ENCODE results near the gene HLA-DRB1. TPM values are rescaled to one million over a fixed set of nuclear protein-coding genes. Genes with fewer than 3 reads are reported as not detected.
A peak's percentile ranks its signal among the peaks of the same experiment; 100 is the strongest.

Gene HLA-DRB1
- total RNA-seq, 2 donors from 2014 or later: 50.0 to 80.3 TPM

DNA sequence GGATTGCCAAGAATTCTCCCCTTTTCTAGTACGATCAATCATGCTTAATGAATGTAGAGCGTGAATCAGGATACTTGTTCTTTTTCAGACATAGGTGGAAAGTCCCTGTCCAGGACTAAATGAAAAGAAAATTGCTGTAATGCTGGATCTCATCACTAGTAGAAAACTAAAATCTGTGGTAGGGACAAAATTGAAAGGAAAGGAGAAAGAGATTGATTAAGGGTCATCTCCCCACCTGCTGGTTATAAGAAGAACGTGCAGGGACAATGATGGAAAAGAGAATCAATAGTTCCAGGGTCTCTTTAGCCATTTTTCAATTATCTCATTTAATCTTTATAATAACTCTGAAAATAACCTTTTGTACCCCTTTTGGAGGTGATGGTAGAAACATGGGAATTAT, 18.7 kb upstream of the HLA-DRB1 start:
- Histone ChIP-seq H3K36me3 (no peaks in the 10 kb centered on the region), H3K27me3 (replicated peaks; ENCODE audit: insufficient read depth) (no peaks in the 10 kb centered on the region), H3K4me1 (ENCODE audit: control insufficient read depth in 1 of 2, low read depth in 2 of 2) (no peaks in the 10 kb centered on the region), H3K9me3 (no peaks in the 10 kb centered on the region), H3K27ac (no peak overlapping the region), H3K4me3 (no peak overlapping the region)
- no peak for DNase-seq (ENCODE audit: low spot score)
- TF ChIP-seq, protein P1, sequence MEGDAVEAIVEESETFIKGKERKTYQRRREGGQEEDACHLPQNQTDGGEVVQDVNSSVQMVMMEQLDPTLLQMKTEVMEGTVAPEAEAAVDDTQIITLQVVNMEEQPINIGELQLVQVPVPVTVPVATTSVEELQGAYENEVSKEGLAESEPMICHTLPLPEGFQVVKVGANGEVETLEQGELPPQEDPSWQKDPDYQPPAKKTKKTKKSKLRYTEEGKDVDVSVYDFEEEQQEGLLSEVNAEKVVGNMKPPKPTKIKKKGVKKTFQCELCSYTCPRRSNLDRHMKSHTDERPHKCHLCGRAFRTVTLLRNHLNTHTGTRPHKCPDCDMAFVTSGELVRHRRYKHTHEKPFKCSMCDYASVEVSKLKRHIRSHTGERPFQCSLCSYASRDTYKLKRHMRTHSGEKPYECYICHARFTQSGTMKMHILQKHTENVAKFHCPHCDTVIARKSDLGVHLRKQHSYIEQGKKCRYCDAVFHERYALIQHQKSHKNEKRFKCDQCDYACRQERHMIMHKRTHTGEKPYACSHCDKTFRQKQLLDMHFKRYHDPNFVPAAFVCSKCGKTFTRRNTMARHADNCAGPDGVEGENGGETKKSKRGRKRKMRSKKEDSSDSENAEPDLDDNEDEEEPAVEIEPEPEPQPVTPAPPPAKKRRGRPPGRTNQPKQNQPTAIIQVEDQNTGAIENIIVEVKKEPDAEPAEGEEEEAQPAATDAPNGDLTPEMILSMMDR (IDR thresholded peaks at IDR 0.05): no peak
- ATAC-seq (ENCODE audit: insufficient number of reproducible peaks, low FRiP score, low read depth): no peak

- no peaks in the 10 kb centered on the region for H3K9me3 ChIP-seq
- no peak for ATAC-seq (ENCODE audit: insufficient number of reproducible peaks, low FRiP score, low read depth)
- no peak overlapping the region for H3K27ac ChIP-seq
- TF ChIP-seq, protein P1 (IDR thresholded peaks at IDR 0.05): no peak
- no peak overlapping the region for H3K4me3 ChIP-seq
- no peaks in the 10 kb centered on the region for H3K4me1 ChIP-seq (ENCODE audit: control insufficient read depth in 1 of 2, low read depth in 2 of 2)
- DNase-seq (ENCODE audit: low spot score): no peak
- H3K27me3 ChIP-seq (replicated peaks; ENCODE audit: insufficient read depth): no peaks in the 10 kb centered on the region
- H3K36me3 ChIP-seq: no peaks in the 10 kb centered on the region
These were observed 18.3 kb upstream of the HLA-DRB1 start for GRCh38 chr6:32607988-32608298.

DNA sequence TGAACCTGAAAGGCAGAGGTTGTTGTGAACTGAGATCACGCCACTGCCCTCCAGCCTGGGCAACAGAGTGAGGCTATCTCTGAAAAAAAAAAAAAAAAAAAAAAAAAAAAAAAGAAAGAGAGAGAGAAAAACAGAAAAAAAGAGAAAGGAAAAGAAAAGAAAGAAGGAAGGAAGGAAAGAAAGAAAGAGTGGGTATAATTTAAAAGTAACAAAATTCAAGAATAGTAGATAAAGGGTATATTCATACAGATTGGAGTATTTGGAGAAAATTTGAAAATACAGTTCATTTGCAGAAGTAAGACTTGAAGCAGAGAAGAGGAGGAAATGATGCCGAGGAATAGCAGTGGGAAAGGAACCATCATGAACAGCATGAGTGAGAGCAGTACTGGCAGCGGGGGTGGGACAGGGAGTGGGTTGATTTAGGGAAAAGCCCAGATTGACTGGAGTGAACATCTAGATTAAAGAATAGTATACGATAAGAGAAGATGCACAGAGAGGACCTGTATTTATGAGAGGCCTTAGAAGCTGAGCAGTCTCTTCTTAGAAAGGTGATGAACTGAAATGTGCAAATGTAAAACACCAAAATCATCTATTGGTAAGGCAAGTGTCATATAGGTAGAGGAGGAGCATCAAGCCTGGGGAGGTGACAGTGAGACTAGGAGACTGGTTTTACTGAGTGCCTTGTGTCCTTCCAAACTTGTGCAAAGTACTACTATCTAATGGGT, 17.8 kb upstream of the HLA-DRB1 start:
- ATAC-seq (ENCODE audit: insufficient number of reproducible peaks, low FRiP score, low read depth): no peak
- Histone ChIP-seq H3K4me3 (no peak overlapping the region), H3K4me1 (ENCODE audit: control insufficient read depth in 1 of 2, low read depth in 2 of 2) (no peaks in the 10 kb centered on the region), H3K27ac (no peak overlapping the region), H3K27me3 (replicated peaks; ENCODE audit: insufficient read depth) (no peaks in the 10 kb centered on the region), H3K9me3 (no peaks in the 10 kb centered on the region), H3K36me3 (no peaks in the 10 kb centered on the region)
- TF ChIP-seq, protein P1 (IDR thresholded peaks at IDR 0.05): no peak
- no peak for DNase-seq (ENCODE audit: low spot score)

- no peak for DNase-seq (ENCODE audit: low spot score)
- peak; percentile 36 for ATAC-seq (ENCODE audit: insufficient number of reproducible peaks, low FRiP score, low read depth)
- H3K36me3 ChIP-seq: no peaks in the 10 kb centered on the region
- H3K27me3 ChIP-seq (replicated peaks; ENCODE audit: insufficient read depth): no peaks in the 10 kb centered on the region
- no peaks in the 10 kb centered on the region for H3K9me3 ChIP-seq
- TF ChIP-seq, protein P1 (IDR thresholded peaks at IDR 0.05): no peak
- no peak overlapping the region for H3K27ac ChIP-seq
- no peak overlapping the region for H3K4me3 ChIP-seq
- H3K4me1 ChIP-seq (ENCODE audit: control insufficient read depth in 1 of 2, low read depth in 2 of 2): no peaks in the 10 kb centered on the region
These were observed 14.8 kb upstream of the HLA-DRB1 start for GRCh38 chr6:32604434-32604877.

DNA sequence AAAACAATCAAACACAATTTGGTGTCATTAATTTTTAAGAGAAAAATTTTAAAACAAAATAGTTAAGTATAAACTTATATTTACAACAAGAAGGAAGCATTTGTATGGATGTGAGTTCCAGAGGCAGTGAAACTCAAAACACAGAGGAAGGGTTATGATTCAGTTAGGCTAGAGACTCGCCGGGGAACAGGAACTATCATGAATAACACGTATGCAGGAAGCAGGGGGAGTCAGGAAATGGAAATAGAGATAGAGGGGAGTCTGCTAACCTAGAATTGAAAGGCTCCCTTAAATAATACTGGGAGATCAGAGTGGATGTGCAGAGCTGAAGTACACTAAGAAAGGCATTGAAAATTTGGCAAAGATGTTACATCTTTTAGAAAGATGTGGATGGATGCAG, 14.2 kb upstream of the HLA-DRB1 start:
- Histone ChIP-seq H3K27ac (no peak overlapping the region), H3K9me3 (no peaks in the 10 kb centered on the region), H3K4me3 (no peak overlapping the region), H3K36me3 (no peaks in the 10 kb centered on the region), H3K4me1 (ENCODE audit: control insufficient read depth in 1 of 2, low read depth in 2 of 2) (no peaks in the 10 kb centered on the region), H3K27me3 (replicated peaks; ENCODE audit: insufficient read depth) (no peaks in the 10 kb centered on the region)
- ATAC-seq (ENCODE audit: insufficient number of reproducible peaks, low FRiP score, low read depth) (no peak), DNase-seq (ENCODE audit: low spot score) (no peak)
- TF ChIP-seq, protein P1 (IDR thresholded peaks at IDR 0.05): no peak
